Medulla oblongata (tissue), 1 donor: ENCODE data around the gene APBA2.

Experiments used
- DNase-seq: peaks from one replicate; pipeline ENCODE4 v3.0.0-alpha.2; 2015; ENCODE audit errors: extremely low spot score

The APBA2 gene

DNA sequence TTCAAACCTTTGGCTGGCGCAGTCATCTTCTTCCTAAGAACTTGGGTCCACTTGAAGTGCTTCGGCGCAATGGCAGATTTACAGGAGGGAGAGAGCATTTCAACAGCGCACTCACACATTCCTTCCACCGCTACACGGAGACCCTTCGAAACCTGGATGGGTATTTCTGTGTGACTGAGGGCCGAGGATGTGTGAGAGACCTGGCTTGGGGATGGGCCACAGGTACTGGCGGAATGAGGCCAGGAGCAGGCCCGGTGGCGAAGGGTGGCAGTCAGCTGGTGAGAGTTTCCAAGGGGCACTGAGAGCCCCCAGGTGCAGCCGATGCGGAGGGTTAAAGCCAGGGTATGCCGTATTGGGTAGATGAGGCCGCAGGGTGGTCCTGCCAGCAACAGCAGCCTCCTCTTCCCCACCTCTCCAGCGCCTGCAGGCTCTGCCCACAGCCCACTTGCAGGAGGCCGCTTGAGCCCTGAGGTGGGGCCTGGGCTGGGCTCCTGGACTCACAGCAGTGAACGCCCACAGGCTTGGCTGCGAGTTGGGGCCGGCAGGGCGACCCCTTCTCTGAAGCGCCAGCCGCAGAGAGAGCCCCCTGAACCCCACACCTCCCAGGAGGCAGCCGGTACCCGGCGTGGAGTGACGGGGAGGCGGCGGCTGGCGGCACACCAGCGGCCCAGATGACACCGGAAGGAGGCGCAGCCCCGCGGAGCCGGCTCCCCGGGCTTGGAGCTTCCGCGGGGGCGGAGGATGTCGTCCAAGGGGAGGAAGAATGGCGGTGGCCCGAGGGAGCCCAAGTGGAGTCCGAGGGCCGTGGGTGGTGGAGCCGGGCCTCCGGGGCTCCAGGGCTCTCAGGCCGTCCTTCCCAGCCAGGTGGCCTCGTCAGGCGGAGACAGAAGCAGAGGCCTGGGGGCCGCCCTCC, 217.4 kb downstream of the APBA2 start:
- DNase-seq, result no peak

DNA sequence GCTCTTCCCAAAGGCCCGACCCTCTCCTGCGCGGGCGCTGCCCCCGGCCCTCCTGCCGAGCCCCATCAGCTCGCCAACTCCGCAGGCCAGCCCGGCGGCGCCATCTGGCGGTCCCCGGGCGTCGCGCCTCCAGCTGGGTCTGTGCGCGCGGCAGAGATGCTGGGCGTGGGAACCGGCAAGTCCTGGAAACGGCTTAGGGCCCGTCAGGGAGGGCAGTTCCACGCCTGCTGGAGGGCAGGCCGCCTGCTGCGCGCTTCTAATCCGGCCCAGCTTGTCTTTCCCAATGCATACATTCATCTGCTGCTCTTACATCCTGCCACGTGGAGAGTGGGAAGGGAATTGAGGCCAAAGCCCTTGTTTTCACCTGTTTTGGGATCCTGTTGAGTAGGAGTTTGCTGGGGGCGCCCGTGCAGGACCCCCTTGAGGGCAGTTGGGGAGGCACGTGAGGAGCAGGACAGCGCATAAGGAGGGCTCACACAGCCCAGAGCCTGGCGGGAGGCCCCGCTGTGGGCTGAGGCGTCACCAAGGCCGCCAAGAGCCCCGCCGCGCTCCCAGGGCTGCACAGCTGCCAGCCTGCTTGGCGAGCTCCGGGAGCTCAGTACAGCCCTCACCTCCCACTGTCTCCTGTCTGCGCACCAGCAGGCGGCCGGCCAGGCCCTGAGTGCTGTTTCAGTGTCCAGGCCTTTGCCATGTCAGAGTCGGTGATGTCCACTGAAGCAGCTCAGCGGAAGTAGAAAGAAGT, 218.2 kb downstream of the APBA2 start:
- DNase-seq, result peak; percentile 86

DNA sequence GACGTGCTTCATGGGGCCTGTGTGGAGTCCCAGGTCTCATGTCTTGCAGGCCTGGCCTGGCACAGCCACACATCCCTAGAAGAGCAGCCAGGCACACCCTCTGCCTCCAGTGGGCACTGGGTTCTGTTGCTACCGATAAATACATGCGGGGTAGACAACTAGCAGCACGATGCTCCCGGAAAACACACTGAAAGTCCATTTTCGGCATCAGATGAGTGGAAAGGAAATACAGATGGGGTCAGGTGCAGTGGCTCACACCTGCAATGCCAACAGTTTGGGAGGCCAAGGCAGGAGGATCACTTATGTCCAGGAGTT, 218.7 kb downstream of the APBA2 start:
- no peak for DNase-seq

DNA sequence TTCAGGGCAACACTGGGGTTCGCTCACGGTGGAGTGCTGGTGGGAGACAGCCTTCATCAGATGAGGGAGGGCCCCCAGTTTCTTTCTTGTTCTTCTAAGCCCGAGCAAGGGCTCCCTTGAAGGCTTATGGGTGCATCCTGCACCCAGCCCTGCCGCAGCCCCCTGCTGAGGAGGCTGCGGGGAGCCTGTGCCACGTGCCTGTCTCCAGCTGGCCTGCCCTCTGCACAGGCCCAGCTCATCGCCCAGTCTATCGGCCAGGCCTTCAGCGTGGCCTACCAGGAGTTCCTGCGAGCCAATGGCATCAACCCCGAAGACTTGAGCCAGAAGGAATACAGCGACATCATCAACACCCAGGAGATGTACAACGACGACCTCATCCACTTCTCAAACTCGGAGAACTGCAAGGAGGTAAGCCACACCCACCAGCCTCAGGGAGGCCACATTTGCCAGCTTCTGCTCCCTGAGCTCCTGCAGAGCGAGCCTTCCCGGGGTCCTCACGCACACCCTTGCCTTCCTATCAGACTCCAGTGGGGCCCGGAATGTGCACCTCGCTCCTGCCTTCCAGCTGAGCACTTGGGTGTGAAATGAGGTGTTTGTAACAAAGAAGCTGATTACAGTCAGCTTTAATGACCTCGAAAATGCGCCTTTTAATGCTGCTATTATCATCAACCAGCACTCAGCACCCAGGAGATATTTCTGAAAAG, 219.5 kb downstream of the APBA2 start:
- DNase-seq, result no peak

DNA sequence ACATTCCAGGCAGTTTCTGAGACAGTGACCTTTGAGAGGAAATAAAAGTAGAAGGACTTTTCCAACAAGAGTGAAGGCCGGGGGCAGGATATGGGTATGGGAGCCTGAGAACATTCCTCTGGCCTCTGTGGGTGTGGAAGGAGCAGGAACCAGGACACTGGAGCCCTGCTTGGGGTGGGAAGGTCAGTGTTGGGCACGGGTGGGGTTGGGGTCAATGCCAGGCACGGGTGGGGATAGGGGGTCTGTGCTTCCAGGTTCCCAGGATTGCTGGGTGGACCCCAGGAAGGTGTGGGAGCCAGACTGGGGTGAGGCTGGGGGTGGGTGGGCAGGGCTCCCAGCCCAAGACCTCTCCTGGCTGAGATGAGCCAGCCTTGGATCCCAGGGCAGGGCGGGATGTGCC, 220.3 kb downstream of the APBA2 start:
- DNase-seq, result no peak

DNA sequence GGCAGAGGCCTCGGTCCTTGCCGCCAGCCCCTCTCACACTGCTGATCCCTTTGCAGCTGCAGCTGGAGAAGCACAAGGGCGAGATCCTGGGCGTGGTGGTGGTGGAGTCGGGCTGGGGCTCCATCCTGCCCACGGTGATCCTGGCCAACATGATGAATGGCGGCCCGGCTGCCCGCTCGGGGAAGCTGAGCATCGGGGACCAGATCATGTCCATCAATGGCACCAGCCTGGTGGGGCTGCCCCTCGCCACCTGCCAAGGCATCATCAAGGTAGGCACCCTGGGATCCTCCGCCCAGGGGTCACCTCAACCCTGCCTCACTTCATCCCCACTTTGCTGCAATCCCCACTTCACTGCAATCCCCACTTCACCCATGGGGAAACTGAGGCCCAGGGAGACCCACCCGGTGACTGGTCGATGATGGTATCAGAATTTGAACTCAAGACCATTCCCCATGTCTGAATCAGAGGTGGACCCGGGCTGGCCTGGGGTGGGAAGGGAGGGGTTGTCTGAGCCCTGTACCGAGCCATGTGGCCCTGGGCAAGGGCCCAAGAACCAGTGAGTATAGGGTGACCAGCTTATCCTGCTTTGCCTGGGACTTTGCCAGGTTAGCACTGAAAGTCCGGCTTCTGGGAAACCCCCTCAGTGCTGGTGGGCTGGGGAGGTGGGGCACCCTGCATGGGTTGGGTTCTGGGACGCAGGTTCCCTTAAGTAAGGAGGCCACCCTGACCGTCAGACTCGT, 220.9 kb downstream of the APBA2 start:
- no peak for DNase-seq

DNA sequence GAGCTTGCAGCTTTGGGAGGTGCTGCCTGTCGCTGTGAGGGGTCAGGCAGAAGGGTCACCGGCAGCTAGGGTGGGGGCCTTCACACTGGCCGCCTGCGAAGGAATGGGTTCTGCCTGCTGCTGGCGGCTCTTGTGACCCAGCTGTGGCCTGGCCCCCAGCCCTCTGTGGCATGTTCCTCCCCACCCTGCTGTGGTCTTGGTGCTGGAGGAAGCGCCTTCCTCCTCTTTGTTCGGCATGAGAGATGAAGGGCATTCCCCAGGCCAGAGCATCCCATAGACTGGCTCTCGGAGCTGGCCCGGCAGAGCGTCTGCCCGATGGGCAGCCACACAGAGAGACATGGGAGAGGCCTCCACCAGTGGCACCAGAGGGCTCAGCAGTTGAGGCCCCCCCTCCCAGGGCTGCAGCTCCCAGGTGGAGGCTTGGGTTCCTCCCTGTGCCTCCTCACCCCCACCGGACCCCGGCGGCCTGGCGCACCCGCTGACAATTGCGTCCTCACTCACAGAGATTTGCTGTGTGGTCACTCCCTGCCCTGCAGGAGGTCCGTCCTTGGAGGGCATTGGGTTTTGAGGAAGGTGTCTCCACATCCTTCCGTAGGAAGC, 221.6 kb downstream of the APBA2 start:
- no peak for DNase-seq

DNA sequence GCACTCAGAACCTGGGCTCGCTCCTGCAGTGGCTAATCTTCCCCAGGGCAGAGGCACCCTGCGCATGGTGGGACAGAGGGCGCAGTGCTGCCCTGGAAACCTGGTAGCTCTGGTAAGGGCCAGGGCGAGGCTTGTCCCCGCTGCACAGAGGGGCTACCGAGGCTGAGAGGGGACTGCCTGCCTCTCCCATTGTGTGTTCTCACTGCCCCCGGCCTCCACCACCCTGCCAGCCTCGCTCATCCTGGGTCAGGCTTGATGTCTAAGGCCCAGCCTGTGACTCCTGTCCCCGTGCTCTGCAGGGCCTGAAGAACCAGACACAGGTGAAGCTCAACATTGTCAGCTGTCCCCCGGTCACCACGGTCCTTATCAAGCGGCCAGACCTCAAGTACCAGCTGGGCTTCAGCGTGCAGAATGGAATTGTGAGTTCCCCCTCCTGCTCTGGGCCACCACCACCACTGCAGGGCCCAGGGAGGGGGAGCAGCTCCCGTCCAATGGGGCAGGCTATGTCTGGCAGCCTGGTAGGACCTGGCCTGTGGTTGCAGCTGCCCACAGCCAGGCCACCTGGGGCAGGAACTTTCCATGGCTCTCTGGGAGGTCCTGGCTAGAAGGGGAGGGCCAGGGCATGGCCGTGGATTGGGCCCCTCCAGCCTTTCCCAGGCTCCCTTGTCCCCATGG, 222.3 kb downstream of the APBA2 start:
- DNase-seq, result no peak

DNA sequence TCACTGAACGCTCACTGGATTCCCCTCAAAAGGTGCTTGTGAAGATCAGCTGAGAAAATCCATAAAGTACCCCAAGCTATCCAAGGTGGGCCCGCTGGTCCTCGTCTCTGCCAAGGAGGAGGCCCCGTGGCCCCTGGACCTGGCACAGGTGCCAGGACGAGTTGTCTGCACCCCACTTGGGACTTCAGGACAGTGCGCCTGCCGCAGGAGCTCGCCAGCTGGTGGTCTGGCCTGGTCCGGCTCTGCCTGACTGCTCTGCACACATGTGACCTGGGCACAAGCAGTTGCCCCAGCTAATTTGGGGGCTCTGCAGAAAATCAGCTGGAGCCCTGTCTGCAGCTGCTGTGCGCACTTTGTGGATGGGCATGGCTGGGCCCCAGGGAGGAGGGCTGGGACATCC, 224.0 kb downstream of the APBA2 start:
- DNase-seq, result no peak

DNA sequence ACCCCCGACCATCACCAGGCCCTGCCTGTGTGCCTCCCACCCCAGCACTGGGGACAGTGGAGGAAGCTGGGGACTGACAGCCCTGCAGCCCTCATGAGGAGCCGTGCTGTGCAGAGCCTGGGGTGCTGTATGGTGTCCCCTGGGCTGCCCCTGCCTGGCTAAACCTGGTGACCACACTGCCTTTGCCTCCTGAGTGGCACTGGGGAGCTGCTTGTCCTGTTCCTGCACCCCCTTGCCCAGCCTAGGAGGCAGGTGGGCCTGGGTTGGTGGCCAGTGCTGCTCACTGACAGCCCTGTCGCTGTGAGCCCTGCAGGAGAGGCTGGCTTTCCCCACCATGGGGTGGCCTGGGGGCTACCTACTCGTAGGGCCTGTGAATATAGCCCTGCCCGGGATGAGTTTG, 224.4 kb downstream of the APBA2 start:
- DNase-seq, result no peak

DNA sequence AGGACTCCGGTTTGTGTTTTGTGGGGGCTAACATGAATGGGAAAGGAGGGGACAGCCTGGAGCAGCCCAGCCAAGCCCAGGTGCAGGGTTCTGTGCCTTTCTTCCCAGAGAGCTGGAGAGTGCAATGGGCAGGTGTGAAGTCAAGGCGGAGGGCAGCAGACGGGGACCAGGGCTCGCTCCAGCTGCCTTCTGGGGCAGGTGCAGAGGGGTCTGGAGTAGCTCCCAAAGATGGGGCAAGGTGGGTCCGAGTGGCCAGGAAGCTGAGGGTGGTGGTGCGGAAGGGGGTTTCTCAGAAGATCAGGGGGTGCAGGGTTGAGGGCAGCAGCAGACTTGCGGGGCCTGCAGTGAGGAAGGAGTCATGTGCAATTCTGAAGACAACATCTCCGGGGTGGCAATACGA, 225.0 kb downstream of the APBA2 start:
- DNase-seq, result no peak

DNA sequence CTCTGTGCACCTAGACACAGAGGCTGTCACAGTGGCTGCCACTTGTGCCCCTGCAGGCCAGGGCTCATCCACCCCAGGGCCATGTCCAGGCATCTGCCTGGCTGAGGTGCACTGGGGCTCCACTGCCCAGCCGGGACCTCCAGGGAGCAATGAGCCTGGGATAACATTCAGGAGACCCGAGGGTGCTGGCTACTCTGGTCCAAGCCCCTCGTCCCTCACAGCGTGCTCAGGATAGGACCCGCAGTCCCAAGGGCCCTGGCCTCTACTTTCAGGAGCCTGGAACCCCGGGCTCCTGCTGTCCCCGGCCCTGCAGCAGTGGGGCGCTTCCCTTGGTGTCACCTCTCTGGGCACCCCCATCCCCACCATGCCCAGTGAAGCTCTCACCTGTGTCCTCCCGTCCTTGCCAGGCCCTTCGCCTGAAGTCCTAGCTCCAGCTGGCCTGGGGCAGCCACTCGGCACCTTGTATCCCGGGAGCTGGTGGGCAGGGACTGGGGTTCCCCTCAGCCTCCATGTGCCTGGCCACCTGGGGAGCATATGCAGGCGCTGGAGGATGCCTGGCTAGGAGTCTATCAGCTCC, 226.0 kb downstream of the APBA2 start:
- DNase-seq, result no peak

DNA sequence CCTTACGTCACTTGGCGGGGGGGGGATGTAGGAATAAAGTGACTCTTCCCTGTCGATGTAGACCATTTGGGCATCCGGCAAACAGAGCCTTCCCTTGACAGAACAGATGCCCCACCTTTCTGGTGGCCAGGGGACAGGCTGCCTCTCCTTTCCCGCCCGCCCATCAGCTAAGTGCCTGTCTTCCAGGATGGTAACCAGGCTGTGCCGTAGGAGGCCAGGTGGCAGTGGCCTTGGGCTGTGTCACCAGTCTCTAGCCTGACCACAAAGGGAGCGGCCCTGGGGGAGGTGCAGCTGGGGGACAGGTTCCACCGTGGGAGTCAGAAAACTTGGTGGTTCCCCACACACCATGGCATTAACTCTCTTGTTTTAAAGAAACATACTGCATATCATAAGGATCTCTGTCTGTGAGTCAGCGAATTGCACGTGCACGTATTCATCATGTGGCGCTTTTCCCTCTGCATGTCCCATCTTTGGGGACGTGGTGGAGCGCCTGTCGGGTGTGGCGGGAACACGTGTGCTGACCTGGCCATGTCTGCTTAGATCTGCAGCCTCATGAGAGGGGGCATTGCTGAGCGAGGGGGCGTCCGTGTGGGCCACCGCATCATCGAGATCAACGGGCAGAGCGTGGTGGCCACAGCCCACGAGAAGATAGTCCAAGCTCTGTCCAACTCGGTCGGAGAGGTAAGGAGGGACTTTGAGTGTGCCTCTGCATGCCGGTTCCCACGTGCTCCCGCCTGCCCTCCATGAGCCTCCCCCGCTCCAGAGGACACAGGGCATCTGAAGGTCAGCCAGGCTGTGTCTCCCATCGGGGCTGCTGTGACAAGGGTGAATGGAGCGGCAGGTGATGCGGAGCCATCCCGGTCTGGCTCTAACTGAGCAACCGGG, 227.8 kb downstream of the APBA2 start:
- no peak for DNase-seq

DNA sequence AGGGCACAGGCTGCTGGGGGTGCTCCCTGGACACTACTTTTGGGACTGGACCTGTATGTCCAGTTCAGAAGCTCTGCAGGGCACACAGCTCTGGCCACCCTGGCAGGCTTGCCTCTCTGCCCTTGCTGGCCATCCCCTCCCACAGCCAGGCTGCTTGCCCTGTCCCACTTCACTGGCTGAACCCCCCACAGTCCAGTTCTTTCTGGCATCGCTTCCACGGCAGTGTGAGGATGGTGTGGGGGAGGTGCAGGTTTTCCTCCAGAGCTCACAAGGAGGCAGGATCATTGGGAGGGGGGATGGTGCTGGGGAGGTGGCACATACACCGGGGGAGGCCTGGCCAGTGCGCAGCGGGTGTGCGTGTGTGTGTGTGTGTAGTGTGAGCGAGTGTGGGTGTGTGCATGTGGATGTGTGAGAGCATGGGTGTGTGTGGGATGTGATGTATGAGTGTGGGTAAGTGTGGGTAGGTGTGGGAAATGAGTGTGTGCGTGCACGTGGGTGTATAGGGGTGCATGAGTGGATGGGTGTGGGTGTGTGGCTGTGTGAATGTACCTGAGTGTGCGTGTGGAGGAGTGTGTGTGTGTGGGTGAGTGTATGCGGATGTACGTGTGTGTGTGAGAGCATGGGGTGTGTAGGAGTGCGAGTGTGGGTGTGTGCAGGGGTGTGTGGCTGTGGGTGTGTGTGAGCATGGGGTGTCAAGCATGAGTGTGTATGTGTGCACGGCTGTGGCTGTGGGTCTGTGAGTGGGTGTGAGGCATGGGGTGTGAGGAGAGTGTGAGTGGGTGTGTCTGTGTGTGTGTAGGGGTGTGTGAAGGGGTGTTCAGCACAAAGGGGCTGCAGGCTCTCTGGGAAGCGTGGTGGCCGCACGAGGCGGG, 228.7 kb downstream of the APBA2 start:
- peak; percentile 53 for DNase-seq

DNA sequence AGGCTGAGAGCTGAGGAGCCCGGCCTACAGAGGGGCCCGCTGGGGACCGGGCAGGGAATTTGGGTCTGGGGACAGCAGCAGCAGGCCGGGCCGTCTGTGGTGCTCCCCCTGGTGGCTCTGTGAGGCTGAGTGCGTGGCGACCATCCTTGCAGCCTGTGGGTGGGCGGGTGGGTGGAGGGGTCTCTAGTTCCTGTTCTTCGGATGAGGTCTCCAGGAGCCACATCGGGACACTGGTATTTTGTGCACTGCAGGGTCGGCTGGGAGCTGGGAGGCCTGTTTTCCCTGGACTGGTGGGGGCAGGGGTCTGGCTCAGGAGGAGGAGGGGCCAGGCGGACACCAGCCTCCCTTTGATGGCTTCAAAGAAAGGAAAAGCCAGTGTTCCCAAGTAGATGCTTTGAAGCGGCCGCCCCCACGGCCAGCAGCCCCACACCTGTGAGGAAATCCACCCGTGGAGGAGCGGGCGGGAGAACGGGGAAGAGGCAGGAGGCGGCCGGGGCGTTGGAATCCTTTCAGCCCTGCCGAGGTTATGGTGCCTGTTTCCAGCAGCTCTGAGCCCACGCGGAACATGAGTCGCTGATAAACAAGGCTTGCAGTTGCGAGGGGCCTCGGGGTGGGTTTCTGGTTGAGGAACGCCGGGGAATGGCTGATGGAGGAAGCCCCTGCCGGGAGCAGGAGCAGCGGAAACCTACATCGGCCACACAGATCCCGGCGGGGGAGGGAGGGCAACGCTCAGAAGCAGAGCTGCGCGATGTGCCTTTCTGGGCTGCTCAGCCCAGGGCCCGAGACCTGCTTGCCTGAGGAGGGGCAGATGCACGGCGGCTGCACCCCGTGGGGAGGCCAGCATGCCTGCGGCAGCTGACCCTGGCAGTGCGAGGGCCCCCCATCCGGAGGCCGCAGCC, 229.6 kb downstream of the APBA2 start:
- no peak for DNase-seq

DNA sequence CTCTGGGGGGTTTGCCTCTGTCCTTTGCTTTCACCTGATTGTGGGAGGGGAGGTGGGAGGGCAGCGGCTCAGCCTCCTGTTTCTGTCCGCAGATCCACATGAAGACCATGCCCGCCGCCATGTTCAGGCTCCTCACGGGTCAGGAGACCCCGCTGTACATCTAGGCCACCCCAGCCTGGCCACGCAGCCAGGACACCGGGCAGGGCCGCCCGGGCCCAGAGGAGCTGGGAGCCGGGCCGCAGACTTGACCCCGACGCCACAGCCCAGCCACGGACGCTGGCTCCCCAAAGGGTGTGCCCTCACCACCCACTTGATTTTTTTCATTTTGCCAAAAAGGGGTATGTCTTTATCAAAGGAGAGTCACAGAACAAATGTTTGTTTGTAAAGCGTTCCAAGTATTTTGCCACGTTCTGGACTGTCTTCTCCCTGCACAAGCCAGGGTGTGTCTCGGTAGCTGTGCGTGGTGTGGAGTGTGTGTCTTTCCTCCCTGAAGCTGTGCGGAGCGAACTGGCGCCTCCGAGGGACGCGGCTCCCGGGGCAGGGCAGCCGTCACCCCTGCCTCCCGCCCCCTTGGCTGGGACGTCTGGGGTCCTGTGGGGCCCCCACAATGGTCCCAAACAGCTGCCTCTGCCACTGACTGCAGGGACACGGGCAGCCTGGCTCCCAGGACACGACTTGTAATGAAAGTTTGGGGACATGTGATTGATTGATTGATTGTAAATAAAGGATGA, 231.4 kb downstream of the APBA2 start:
- DNase-seq, result no peak

DNA sequence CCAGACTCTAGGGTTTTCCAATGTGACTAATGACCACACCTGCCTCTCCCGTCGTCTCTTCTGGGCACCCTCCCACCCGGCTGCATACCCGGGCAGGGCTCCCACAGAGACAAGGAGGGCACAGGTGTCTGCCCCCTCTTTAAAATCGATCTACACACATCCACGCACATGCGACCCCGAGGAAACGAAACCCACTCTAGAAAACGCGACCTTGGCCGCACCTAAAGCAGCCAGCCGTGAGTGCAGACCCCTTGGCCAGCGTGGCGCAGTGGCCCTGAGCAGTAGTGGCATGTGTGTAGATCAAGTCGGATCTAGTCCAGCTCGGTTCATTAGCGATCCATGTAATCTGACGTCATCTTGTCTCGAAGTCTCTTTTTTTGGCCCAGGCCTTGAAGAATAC, 232.0 kb downstream of the APBA2 start:
- DNase-seq, result no peak
